Activated CD4-positive, alpha-beta T cell treated with anti-CD3 and anti-CD28 coated beads, Interleukin-2, Interleukin-4, amounts not matched to agents 100 ng/mL and 50 ng/mL, durations not matched to agents 16 hours and 8 hours (primary cell): ENCODE data around the gene MCCC1.
"Not testable (repeated sequence)": the region's sequence is repeated elsewhere in the genome, so short reads cannot be mapped to it uniquely, and the experiment has no call there.

Experiments
- DNase-seq: peaks from one replicate; pipeline ENCODE4 v3.0.0-alpha.2; 2020; ENCODE audit warnings: low spot score

MCCC1 gene

GRCh38 chr3:183044547-183045229 lies 54.6 kb downstream of the MCCC1 start:
- DNase-seq: no peak

- no peak for DNase-seq
Measured at GRCh38 chr3:183038757-183039156, 60.5 kb downstream of the MCCC1 start.

GRCh38 chr3:183038221-183038620 lies 61.1 kb downstream of the MCCC1 start:
- no peak for DNase-seq

- no peak for DNase-seq
Measured at GRCh38 chr3:183033746-183034145, 65.5 kb downstream of the MCCC1 start.

GRCh38 chr3:183032880-183033555 lies 66.3 kb downstream of the MCCC1 start:
- no peak for DNase-seq

- DNase-seq: no peak
Measured at GRCh38 chr3:183031826-183032225, 67.5 kb downstream of the MCCC1 start.

- DNase-seq: no peak
Measured at GRCh38 chr3:183028416-183028815, 70.9 kb downstream of the MCCC1 start.

GRCh38 chr3:183027276-183027675 lies 72.0 kb downstream of the MCCC1 start:
- DNase-seq: no peak

GRCh38 chr3:183022936-183023516 lies 76.3 kb downstream of the MCCC1 start:
- DNase-seq: no peak

- DNase-seq: no peak
Measured at GRCh38 chr3:183018421-183019192, 80.7 kb downstream of the MCCC1 start.

GRCh38 chr3:183015185-183015584 lies 84.1 kb downstream of the MCCC1 start:
- DNase-seq: no peak

- no peak for DNase-seq
Measured at GRCh38 chr3:183013856-183014255, 85.4 kb downstream of the MCCC1 start.

GRCh38 chr3:183013074-183013473 lies 86.2 kb downstream of the MCCC1 start:
- DNase-seq: no peak

- no peak for DNase-seq
Measured at GRCh38 chr3:183008800-183009199, 90.5 kb downstream of the MCCC1 start.

GRCh38 chr3:183008303-183008702 lies 91.0 kb downstream of the MCCC1 start:
- no peak for DNase-seq

- no peak for DNase-seq
Measured at GRCh38 chr3:183006396-183007002, 92.8 kb downstream of the MCCC1 start.

GRCh38 chr3:182999767-183000166 lies 99.5 kb downstream of the MCCC1 start:
- no peak for DNase-seq

GRCh38 chr3:182993486-182994201 lies 105.7 kb downstream of the MCCC1 start:
- not testable (repeated sequence) for DNase-seq

- DNase-seq: no peak
Measured at GRCh38 chr3:182989566-182989965, 109.7 kb downstream of the MCCC1 start.

GRCh38 chr3:182986021-182986420 lies 113.3 kb downstream of the MCCC1 start:
- DNase-seq: no peak

- no peak for DNase-seq
Measured at GRCh38 chr3:182983876-182984275, 115.4 kb downstream of the MCCC1 start.

- no peak for DNase-seq
Measured at GRCh38 chr3:182981038-182981380, 118.3 kb downstream of the MCCC1 start.
